ENCODE measurements around the gene FBXO41. TPM values are rescaled to one million over a fixed set of nuclear protein-coding genes. Genes with fewer than 3 reads are reported as not detected.

FBXO41 gene
- total RNA-seq, 2 experiments from 2014 or later, result 27.7 to 29.5 TPM

DNA sequence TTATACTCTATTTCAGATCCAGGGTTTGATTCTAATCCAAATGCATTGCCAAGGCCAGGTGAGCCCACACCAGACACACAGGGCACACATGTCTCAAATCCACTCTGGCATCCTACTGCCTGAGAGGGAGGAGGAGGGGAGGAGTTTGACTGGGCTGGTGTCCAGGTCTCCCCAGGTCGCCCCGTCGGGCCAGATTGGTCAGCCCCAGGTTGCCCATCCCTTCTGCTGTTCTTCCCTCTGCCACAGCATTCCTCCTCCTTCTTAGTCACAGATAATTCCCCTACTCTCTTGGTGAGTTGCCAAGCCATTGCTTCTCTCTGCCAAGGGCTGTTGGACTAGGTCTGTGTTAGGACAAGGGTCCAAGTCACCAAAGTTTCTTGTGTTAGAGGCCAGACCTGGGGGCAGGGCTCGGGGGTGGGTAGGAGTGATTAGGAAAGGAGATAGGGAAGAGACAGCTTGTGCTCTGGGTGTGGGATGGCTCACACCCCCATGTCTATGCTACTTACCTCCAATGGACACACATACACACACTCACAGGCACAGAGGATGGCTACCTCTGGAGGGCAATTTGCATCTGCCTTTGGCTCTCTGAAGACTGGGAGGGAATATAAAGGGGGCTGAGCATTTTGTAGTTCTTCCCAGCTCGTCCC is 11.6 kb upstream of the FBXO41 start:
- peaks cover 10% of the 10 kb centered on the region for H3K4me1 Mint-ChIP-seq
- peaks cover 57% of the 10 kb centered on the region for H3K27me3 Mint-ChIP-seq
- no peaks in the 10 kb centered on the region for H3K36me3 Mint-ChIP-seq (ENCODE audit: low read depth)
- ChIA-PET POLR2A (no interaction called here), CTCF (interaction anchor here (0.7 to 0.8 kb wide), 3 partner anchors 92 to 1809 kb away, joined by 3 read pairs; no protein-coding TSS in a partner anchor)
- no peak overlapping the region for H3K4me3 Mint-ChIP-seq
- no peak for DNase-seq
- no peak for ATAC-seq
- H3K27ac Mint-ChIP-seq, result no peak overlapping the region
- no peaks in the 10 kb centered on the region for H3K9me3 Mint-ChIP-seq (ENCODE audit: low read depth)
- intact Hi-C loops (cut with DNase I, micrococcal nuclease), result loop anchor here in 1 of 2 experiments (10.0 kb wide), 1 partner anchor 1151 kb away; the partner anchor contains the start of gene CYP26B1

DNA sequence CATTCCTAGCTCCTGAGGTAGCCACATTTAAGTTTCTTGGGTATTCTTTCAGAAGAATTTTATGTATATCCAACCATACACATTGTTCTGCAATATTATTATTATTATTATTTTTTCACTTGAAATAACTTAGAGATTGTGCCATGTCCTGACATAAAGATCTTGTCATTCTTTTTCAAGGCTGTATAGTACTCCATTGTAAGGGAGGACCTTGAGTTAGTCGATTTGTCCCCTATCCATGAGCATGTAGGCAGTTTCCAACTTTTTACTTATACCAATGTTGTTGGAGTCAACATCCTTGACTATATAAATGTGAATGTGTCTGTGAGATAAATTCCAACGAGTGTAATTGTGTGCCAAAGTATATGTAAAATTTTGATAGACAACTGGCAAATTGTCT is 10.0 kb upstream of the FBXO41 start:
- ChIA-PET CTCF (interaction anchor here (0.8 to 0.9 kb wide), 2 partner anchors 90 to 92 kb away, joined by 4 to 5 read pairs; no protein-coding TSS in a partner anchor), POLR2A (no interaction called here)
- peaks cover 12% of the 10 kb centered on the region for H3K4me1 Mint-ChIP-seq
- no peaks in the 10 kb centered on the region for H3K36me3 Mint-ChIP-seq (ENCODE audit: low read depth)
- peaks cover 59% of the 10 kb centered on the region for H3K27me3 Mint-ChIP-seq
- intact Hi-C loops (cut with DNase I, micrococcal nuclease), result loop anchor here in 1 of 2 experiments (5.0 to 10.0 kb wide), 2 partner anchors 182 to 1149 kb away; partner anchors contain the start of genes CYP26B1 and RAB11FIP5
- ATAC-seq (no peak), DNase-seq (no peak)
- H3K4me3 Mint-ChIP-seq, result no peak overlapping the region
- H3K9me3 Mint-ChIP-seq (ENCODE audit: low read depth), result no peaks in the 10 kb centered on the region
- H3K27ac Mint-ChIP-seq, result no peak overlapping the region

DNA sequence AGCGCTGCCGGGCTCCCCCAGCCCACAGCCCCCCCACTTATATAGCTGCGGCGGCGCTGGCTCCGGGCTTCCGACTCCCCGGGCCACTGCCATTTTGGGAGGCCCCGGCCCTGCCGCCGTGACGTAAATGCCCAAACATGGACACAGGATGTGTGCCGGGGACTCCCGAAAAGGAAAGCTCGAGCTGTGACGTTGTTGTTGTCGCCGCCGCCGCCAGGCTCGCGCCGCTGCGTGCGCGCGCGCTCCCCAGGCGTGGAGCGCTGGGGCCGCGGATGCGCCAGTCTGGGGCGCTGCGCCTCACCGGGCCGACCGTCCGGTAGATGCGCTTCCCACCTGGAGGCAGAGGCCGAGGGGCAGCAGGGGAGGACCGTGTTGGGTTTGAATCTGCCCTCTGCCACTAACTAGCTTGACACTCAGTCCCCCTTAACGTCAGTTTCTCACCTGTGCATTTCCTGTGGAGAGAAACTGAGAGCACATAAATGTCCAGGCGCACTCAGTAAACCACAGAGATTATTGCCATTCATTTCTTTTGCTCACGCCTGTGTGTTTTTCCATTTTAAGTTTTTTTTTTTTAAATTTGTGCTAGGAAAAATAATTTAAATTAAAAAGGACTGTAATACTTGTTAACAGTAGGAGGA is 9.4 kb upstream of the FBXO41 start, which contains the start of gene EGR4:
Gene EGR4 (minus strand): TSS at position 15 of the 638 bp plus-strand sequence. CDS start 231 bp downstream, outside the sequence.
- peaks cover 12% of the 10 kb centered on the region for H3K4me1 Mint-ChIP-seq
- CTCF ChIA-PET, result interaction anchor here (0.5 to 1.7 kb wide), 4 partner anchors 9 to 93 kb away, joined by 3 to 4 read pairs (median 3); partner anchors contain the start of gene FBXO41
- POLR2A ChIA-PET, result interaction anchor here (0.5 kb wide), 1 partner anchor 116 kb away, joined by 3 read pairs; no protein-coding TSS in a partner anchor
- peak; percentile 95 for DNase-seq
- H3K9me3 Mint-ChIP-seq (ENCODE audit: low read depth), result no peaks in the 10 kb centered on the region
- no peak within 1 kb of the TSS for H3K27ac Mint-ChIP-seq
- intact Hi-C loops (cut with DNase I, micrococcal nuclease), result loop anchor here (1.0 to 10.0 kb wide), 11 partner anchors 9 to 1149 kb away; partner anchors contain the start of genes CCT7 (in 2 of the 2), FBXO41 (in 2 of the 2), ALMS1 (in 1 of the 2) and CYP26B1 (in 1 of the 2)
- peaks cover 65% of the 10 kb centered on the region for H3K27me3 Mint-ChIP-seq
- peak within 1 kb of the TSS; percentile 68 for H3K4me3 Mint-ChIP-seq
- H3K36me3 Mint-ChIP-seq (ENCODE audit: low read depth), result no peaks in the 10 kb centered on the region
- ATAC-seq, result peak; percentile 96

DNA sequence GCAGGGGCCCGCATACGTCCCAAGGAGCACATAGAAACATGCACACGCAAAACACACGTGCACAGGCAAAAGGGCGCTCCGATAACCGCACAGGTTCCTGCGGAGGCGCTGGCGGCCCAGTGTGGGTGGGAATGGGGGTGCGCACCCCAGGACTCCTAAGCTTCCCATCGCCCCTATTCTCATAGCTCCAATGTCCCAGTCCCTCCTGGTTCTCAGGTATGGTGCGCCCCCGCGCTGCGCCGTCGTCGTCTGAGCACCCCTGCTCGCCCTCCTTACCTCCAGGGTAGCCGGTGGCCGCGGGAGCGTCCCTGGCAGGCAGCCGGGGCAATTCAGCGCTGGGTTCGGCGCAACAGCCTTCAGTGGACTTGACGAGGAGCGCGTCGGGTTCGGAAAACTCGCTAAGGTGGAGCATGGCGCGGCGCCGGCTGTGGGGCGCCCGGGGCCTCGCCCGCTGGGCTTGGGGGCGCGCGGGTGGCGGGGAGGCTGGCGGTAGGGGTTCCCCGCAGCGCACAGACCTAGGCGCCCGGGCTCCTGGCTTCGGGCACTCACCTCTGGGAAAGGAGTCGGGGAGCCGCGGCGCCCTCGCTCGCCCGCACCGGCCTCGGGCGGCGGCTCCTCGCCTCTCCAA is 8.7 kb upstream of the FBXO41 start:
- H3K4me3 Mint-ChIP-seq, result peak overlapping the region; percentile 68
- no peaks in the 10 kb centered on the region for H3K9me3 Mint-ChIP-seq (ENCODE audit: low read depth)
- CTCF ChIA-PET, result interaction anchor here (0.5 to 1.7 kb wide), 4 partner anchors 10 to 81 kb away, joined by 3 read pairs; no protein-coding TSS in a partner anchor
- intact Hi-C loops (cut with DNase I, micrococcal nuclease), result loop anchor here (1.0 to 10.0 kb wide), 11 partner anchors 9 to 1148 kb away; partner anchors contain the start of genes CCT7 (in 2 of the 2), FBXO41 (in 2 of the 2), ALMS1 (in 1 of the 2) and CYP26B1 (in 1 of the 2)
- DNase-seq (peak; percentile 38), ATAC-seq (no peak)
- H3K27ac Mint-ChIP-seq, result no peak overlapping the region
- POLR2A ChIA-PET, result interaction anchor here (2.8 kb wide), 1 partner anchor 60 kb away, joined by 9 read pairs; the partner anchor contains the start of genes CCT7 and PRADC1
- H3K36me3 Mint-ChIP-seq (ENCODE audit: low read depth), result no peaks in the 10 kb centered on the region
- H3K27me3 Mint-ChIP-seq, result peaks cover 68% of the 10 kb centered on the region
- peaks cover 12% of the 10 kb centered on the region for H3K4me1 Mint-ChIP-seq

DNA sequence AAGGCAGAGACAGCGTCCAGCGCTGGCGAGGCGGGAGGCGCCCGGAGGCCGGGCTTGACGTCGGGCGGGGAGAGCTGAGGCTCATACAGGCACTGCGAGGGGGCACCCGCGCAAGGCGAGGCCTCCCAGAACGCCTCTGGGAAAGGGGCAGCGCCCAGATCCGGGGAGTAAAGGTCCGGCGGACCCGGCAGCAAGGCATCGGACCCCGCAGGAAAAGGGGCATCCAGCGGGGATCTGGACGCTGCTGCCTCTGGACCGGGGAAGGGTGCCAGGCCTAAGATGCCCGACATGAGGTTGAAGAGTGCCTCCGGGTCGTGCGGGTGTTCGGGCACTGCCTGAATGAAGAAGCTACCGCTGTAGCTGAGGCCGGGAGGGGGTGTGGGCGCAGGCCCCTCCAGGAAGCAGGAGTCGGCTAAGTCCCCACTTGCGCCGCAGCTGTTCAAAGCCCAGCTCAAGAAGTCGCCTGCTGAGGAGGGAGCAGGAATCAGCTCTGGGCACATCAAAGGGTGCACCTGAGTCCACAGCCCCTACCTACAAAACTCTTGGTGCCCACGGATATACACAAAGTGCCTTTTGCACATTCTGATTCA is 8.1 kb upstream of the FBXO41 start:
- DNase-seq (peak; percentile 13), ATAC-seq (no peak)
- intact Hi-C loops (cut with DNase I, micrococcal nuclease), result loop anchor here in 1 of 2 experiments (2.0 to 10.0 kb wide), 4 partner anchors 180 to 1148 kb away; partner anchors contain the start of genes CYP26B1, EMX1, RAB11FIP5 and SFXN5
- no peaks in the 10 kb centered on the region for H3K36me3 Mint-ChIP-seq (ENCODE audit: low read depth)
- H3K4me1 Mint-ChIP-seq, result peaks cover 12% of the 10 kb centered on the region
- no peaks in the 10 kb centered on the region for H3K9me3 Mint-ChIP-seq (ENCODE audit: low read depth)
- CTCF ChIA-PET, result interaction anchor here (0.7 to 1.7 kb wide), 3 partner anchors 10 to 80 kb away, joined by 3 read pairs; no protein-coding TSS in a partner anchor
- H3K27me3 Mint-ChIP-seq, result peaks cover 62% of the 10 kb centered on the region
- POLR2A ChIA-PET, result interaction anchor here (2.8 kb wide), 1 partner anchor 59 kb away, joined by 9 read pairs; the partner anchor contains the start of genes CCT7 and PRADC1
- H3K4me3 Mint-ChIP-seq, result peak overlapping the region; percentile 63
- H3K27ac Mint-ChIP-seq, result no peak overlapping the region

DNA sequence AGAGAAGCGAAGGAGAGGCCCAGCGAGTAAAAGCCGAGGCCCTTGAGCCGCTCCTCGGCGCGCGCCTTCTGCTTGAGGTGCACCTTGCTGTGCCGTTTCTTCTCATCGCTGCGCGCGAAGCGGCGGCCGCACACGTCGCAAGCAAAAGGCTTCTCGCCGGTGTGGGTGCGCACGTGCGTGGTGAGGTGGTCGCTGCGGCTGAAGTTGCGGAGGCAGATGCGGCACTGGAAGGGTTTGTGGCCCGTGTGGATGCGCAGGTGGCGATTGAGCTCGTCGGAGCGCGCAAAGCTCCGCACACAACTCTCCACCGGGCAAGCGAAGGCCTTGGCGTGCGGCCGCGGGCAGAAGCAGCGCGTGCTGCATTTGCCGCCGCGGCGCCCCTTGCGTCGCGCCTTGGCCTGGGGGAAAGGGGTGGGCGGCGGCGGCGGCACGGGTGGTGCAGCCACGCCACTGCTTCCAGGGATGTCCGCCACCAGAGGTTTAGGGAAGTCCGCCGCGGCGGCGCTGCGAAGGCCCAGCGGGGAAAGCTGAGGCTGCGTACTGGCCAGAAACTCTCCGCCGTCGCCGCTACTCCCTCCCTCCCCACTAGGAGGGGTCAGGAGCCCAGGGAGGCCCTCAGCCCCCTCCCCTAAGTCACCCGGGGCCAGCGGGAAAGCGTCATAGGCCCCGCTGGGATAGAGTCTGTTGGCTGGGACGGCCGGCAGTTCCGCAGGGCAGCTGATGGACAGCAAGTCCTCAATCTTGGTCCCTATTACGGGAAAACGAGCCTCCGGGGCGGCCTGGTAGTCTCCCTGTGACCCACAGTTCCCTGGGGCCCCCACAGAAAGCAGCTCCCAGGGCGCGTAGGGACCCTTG is 7.4 kb upstream of the FBXO41 start:
- intact Hi-C loops (cut with DNase I, micrococcal nuclease), result loop anchor here in 1 of 2 experiments (2.0 to 10.0 kb wide), 4 partner anchors 179 to 1147 kb away; partner anchors contain the start of genes CYP26B1, EMX1, RAB11FIP5 and SFXN5
- DNase-seq, result peak; percentile 42
- H3K27me3 Mint-ChIP-seq, result peaks cover 57% of the 10 kb centered on the region
- H3K4me3 Mint-ChIP-seq, result peak overlapping the region; percentile 51
- H3K36me3 Mint-ChIP-seq (ENCODE audit: low read depth), result no peaks in the 10 kb centered on the region
- no peaks in the 10 kb centered on the region for H3K9me3 Mint-ChIP-seq (ENCODE audit: low read depth)
- no peak overlapping the region for H3K27ac Mint-ChIP-seq
- ATAC-seq, result no peak
- CTCF ChIA-PET, result interaction anchor here (0.8 to 3.1 kb wide), 9 partner anchors 11 to 119 kb away, joined by 3 to 33 read pairs (median 3); partner anchors contain the start of genes CCT7 and PRADC1
- H3K4me1 Mint-ChIP-seq, result peaks cover 12% of the 10 kb centered on the region
- POLR2A ChIA-PET, result interaction anchor here (0.6 to 2.8 kb wide), 2 partner anchors 44 to 58 kb away, joined by 6 to 9 read pairs; partner anchors contain the start of genes CCT7 and PRADC1

DNA sequence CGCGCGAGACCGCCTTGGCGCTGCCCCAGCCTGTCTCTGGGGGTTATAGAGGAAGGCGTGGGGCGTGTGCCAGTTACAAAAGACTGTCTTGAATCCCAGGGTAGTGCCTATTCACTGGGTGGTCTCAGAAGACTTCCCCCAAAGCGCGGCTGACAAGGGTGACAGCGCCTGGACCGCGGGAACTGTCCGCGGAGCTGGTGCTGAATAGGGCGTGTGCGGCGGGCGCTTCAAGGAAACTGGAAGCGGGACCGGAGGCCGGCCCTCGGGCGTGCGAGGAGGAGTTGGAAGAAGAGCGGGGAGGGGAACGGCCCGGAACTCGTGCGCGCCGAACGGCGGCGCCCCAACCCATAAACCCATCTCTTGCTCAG is 6.8 kb upstream of the FBXO41 start:
- Mint-ChIP-seq H3K9me3 (ENCODE audit: low read depth) (no peaks in the 10 kb centered on the region), H3K27ac (no peak overlapping the region), H3K27me3 (peaks cover 52% of the 10 kb centered on the region), H3K4me3 (peak overlapping the region; percentile 51), H3K36me3 (ENCODE audit: low read depth) (no peaks in the 10 kb centered on the region), H3K4me1 (peaks cover 12% of the 10 kb centered on the region)
- DNase-seq (peak; percentile 77), ATAC-seq (no peak)
- intact Hi-C loops (cut with DNase I, micrococcal nuclease), result loop anchor here in 1 of 2 experiments (5.0 to 10.0 kb wide), 2 partner anchors 179 to 1146 kb away; partner anchors contain the start of genes CYP26B1 and RAB11FIP5
- ChIA-PET POLR2A (interaction anchor here (2.8 kb wide), 1 partner anchor 58 kb away, joined by 9 read pairs; the partner anchor contains the start of genes CCT7 and PRADC1), CTCF (interaction anchor here (0.6 to 3.1 kb wide), 12 partner anchors 9 to 308 kb away, joined by 3 to 33 read pairs (median 3); partner anchors contain the start of genes CCT7 and PRADC1)

DNA sequence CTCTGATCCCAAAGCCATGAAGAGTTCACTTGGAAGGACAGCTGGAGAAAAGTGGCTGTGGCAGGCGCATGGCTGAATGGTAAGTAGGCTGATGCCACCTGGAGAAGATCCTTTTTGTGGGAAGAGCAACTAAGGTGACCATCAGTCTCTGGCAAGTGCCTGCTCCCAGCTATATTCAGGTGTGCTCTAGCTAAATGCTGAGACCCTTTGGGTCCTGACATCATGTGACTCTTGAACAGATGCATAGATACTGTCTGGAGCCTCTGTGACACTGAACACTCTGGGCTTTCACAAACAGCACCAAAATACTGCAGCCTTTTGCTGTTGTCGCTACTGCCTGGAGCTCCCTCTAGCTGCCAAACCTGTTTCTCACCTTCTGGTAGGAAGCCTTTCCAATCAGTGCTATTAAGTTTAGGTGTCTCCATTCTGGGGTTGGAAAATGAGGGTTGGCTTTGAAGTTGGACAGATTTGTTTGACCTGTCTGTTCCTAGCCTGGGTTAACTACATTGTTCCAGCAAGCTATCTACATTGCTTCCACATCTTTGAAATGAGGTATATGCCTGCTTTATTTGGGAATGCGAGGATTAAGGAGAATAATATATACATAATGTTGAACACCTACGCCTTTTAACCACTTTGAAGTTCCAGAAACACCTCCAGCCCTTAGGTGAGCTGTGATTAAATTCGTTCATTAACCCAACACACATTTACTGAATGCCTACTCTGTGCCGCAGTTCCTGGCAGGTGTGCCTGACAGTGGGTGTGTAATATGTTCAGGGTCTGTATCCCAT is 6.0 kb upstream of the FBXO41 start:
- peak; percentile 76 for DNase-seq
- POLR2A ChIA-PET, result interaction anchor here (0.9 to 2.8 kb wide), 2 partner anchors 10 to 57 kb away, joined by 6 to 9 read pairs; partner anchors contain the start of genes CCT7 and PRADC1
- Mint-ChIP-seq H3K36me3 (ENCODE audit: low read depth) (no peaks in the 10 kb centered on the region), H3K27me3 (peaks cover 47% of the 10 kb centered on the region), H3K4me1 (peaks cover 18% of the 10 kb centered on the region), H3K9me3 (ENCODE audit: low read depth) (no peaks in the 10 kb centered on the region), H3K27ac (no peak overlapping the region), H3K4me3 (no peak overlapping the region)
- CTCF ChIA-PET, result interaction anchor here (0.5 to 3.1 kb wide), 21 partner anchors 10 to 1119 kb away, joined by 3 to 33 read pairs (median 3); partner anchors contain the start of genes CCT7 and PRADC1
- peak; percentile 21 for ATAC-seq
- intact Hi-C loops (cut with DNase I, micrococcal nuclease), result loop anchor here in 1 of 2 experiments (5.0 to 10.0 kb wide), 2 partner anchors 178 to 1145 kb away; partner anchors contain the start of genes CYP26B1 and RAB11FIP5

DNA sequence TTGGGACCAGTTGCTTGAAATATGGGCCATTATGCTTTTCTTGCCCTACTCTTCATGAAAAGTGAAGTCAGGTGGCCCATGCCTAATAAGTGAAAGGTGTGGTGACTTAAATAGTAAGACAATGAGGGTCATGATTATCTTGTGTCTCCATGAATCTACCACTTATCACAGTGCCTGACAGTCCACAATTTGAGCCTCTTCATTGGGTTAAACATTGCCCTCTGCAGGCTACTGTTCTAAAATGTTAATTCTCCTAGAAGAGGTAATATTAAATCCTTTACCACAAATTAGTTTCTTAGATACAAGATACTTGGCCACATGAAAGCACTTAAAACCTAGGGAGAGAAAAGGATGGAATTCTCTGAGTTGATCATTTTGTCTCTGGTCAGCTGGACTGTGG is 5.0 kb upstream of the FBXO41 start:
- Mint-ChIP-seq H3K36me3 (ENCODE audit: low read depth) (no peaks in the 10 kb centered on the region), H3K4me3 (no peak overlapping the region), H3K9me3 (ENCODE audit: low read depth) (no peaks in the 10 kb centered on the region), H3K27me3 (peaks cover 39% of the 10 kb centered on the region), H3K4me1 (peaks cover 23% of the 10 kb centered on the region), H3K27ac (no peak overlapping the region)
- DNase-seq (no peak), ATAC-seq (no peak)
- ChIA-PET POLR2A (interaction anchor here (0.9 kb wide), 1 partner anchor 11 kb away, joined by 6 read pairs; no protein-coding TSS in a partner anchor), CTCF (interaction anchor here (0.8 to 3.1 kb wide), 11 partner anchors 11 to 316 kb away, joined by 3 to 33 read pairs (median 4); partner anchors contain the start of genes CCT7 and PRADC1)
- intact Hi-C loops (cut with DNase I, micrococcal nuclease), result no loop called here

Measured in activated CD4-positive, alpha-beta T cell treated with anti-CD3 and anti-CD28 coated beads for 36 hours (primary cell).